BJ (cell line): ENCODE measurements around the gene CHCHD3. TPM values are rescaled to one million over a fixed set of nuclear protein-coding genes. Genes with fewer than 3 reads are reported as not detected.

Experiments
- CTCF ChIA-PET: fragments of 350-600 bp; formaldehyde crosslinking; extraction: SDS; loops from one replicate; lab custom pipeline; 2021; ENCODE audit warnings: antibody characterized with exemption, inconsistent platforms; lab: Yijun Ruan, JAX
- POLR2A ChIA-PET: fragments of 300-600 bp; sonication (Branson Sonifier 250); formaldehyde crosslinking; extraction: SDS; loops from one replicate; lab custom pipeline; 2021; ENCODE audit warnings: antibody characterized with exemption; lab: Charles Lee
- DNase-seq: peaks from one replicate; pipeline ENCODE4 v3.0.0-alpha.2; 2011; ENCODE audit warnings: low read depth
- H3K27me3 ChIP-seq: 2 replicates; pipeline ENCODE4 v1.6.0; 2011; ENCODE audit warnings: low read length; ENCODE audit not compliant: control insufficient read depth, insufficient read depth
- H3K36me3 ChIP-seq: 2 replicates; pipeline ENCODE4 v1.5.1; 2011; ENCODE audit warnings: low read length; ENCODE audit not compliant: control insufficient read depth, insufficient read depth
- H3K4me3 ChIP-seq: 2 replicates; pipeline ENCODE4 v1.5.1; 2011; ENCODE audit warnings: low read depth, mild to moderate bottlenecking, control low read depth, low read length
- polyA plus RNA-seq: library from polyadenylated mRNA; depleted of rRNA; stranded (reverse); fragments of >200 nt; gene quantifications from 2 replicates; pipeline ENCODE4 v1.2.3, GENCODE V29; 2011
- TF ChIP-seq, protein P1 (sequence below): IDR thresholded peaks from 2 replicates; pipeline ENCODE4 v1.5.1; 2011; ENCODE audit warnings: low read depth, mild to moderate bottlenecking, control low read depth, inconsistent platforms, low read length, moderate library complexity; ENCODE audit not compliant: insufficient read depth

CHCHD3 gene
- polyA plus RNA-seq, 1 experiment: 47.2 TPM

DNA sequence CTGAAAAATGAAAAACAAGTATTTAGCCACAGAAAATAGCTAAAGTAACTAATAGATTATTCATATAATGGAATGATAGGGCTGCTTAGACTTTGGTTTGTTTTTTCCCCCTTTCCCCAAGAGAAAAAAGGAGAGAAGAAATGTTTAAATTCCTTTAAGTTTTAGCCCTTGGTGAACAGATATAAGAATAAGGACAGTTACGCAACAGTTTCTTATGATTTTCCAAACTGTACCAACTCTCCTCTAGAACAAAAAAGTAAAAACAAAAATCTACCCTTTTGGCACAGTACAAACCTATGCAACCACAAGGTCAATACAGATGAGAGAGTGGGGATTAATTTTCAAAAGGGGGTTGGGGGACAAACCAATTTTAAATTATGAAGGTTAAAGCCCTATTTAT, 227.7 kb downstream of the CHCHD3 start:
- ChIA-PET CTCF (no interaction called here), POLR2A (no interaction called here)
- no peak overlapping the region for H3K4me3 ChIP-seq
- no peak for DNase-seq
- no peaks in the 10 kb centered on the region for H3K27me3 ChIP-seq
- H3K36me3 ChIP-seq: no peaks in the 10 kb centered on the region
- TF ChIP-seq, protein P1, sequence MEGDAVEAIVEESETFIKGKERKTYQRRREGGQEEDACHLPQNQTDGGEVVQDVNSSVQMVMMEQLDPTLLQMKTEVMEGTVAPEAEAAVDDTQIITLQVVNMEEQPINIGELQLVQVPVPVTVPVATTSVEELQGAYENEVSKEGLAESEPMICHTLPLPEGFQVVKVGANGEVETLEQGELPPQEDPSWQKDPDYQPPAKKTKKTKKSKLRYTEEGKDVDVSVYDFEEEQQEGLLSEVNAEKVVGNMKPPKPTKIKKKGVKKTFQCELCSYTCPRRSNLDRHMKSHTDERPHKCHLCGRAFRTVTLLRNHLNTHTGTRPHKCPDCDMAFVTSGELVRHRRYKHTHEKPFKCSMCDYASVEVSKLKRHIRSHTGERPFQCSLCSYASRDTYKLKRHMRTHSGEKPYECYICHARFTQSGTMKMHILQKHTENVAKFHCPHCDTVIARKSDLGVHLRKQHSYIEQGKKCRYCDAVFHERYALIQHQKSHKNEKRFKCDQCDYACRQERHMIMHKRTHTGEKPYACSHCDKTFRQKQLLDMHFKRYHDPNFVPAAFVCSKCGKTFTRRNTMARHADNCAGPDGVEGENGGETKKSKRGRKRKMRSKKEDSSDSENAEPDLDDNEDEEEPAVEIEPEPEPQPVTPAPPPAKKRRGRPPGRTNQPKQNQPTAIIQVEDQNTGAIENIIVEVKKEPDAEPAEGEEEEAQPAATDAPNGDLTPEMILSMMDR: no peak

DNA sequence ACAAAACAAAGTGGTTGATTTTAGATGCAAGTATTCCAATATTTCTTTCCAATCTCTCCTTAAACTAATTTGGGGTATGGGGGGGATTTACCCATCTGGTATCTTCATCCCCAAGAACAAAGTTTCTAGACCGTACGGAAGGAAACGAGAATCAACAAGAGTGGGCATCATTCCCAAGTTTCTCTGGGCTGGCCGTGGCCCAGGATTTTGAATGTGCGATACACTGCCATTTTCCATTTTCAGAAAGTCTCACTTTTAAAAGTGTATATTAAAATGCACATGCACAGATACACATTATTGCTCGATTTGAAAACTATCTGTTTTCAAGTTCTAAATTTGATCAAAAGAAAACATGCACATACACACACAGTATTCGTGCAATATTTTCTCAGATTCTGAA, 234.5 kb downstream of the CHCHD3 start:
- ChIA-PET CTCF (no interaction called here), POLR2A (no interaction called here)
- Histone ChIP-seq H3K36me3 (no peaks in the 10 kb centered on the region), H3K4me3 (no peak overlapping the region), H3K27me3 (no peaks in the 10 kb centered on the region)
- no peak for DNase-seq
- TF ChIP-seq, protein P1: no peak

DNA sequence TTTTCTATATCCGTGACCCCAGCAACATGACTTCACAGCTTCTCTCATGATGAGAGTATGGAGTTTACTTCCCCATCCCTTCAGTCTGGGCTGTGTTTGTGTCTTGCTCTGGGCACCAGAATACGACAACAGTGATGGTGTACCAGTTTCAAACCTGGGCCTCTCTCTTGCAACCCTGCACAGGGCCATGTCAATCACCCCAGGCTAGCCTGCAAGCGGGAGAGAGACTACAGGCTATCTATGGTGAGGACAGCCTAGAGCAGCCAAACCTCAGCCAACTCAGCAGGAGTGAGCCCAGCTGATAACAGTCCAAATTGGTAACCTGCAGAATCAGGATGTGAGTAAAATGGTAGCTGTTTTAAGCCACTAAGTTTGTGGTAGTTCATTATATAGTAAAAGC, 235.8 kb downstream of the CHCHD3 start:
- CTCF ChIA-PET: no interaction called here

DNA sequence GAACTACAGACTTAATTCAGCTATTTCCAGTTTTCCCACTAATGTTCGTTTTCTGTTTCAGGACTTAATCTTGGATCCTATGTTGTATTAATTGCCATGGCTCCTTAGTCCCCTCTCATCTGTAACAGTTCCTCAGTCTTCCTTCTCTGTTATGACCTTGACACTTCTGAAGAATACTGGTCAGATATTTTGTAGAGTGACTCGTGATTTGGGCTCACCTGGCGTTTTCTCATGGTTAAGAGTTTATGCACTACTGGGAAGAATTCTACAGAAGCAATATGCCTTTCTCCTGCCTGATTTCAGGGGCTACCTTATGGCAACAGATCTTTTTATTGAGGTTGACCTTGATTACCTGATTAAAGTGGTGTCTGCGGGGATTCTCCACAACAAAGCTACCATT, 239.4 kb downstream of the CHCHD3 start:
- no peak for DNase-seq
- Histone ChIP-seq H3K4me3 (no peak overlapping the region), H3K36me3 (no peaks in the 10 kb centered on the region), H3K27me3 (no peaks in the 10 kb centered on the region)
- TF ChIP-seq, protein P1: no peak
- POLR2A ChIA-PET: no interaction called here
- CTCF ChIA-PET: interaction anchor here (1.3 kb wide), 1 partner anchor 13 kb away, joined by 3 read pairs; no protein-coding TSS in a partner anchor

More for the DNA sequence above, 235.8 kb downstream of the CHCHD3 start:
- DNase-seq: no peak
- POLR2A ChIA-PET: no interaction called here
- H3K27me3 ChIP-seq: no peaks in the 10 kb centered on the region
- H3K36me3 ChIP-seq: no peaks in the 10 kb centered on the region
- TF ChIP-seq, protein P1: no peak
- H3K4me3 ChIP-seq: no peak overlapping the region

DNA sequence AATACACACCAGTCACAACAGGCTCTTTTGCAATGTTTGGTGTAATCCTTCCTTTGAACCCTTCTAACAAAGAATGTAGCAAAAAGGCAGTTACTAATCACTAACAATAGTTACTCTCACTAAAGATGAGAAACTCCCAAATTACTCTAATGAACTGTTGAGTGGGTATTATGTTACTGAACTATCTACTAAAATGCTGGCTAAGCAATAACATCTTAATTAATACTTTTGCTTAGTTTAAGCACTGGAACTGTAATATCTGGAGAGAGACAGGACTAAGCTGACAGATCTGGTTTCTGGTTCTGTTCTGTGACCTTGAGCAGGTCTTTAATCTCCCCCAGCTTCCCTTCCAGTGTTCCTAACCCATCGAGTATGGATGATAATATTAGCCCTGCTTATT, 241.7 kb downstream of the CHCHD3 start:
- no peaks in the 10 kb centered on the region for H3K27me3 ChIP-seq
- no peaks in the 10 kb centered on the region for H3K36me3 ChIP-seq
- TF ChIP-seq, protein P1: no peak
- ChIA-PET CTCF (no interaction called here), POLR2A (no interaction called here)
- no peak for DNase-seq
- no peak overlapping the region for H3K4me3 ChIP-seq
